ENCODE measurements around the gene UNC80. TPM values are rescaled to one million over a fixed set of nuclear protein-coding genes. Genes with fewer than 3 reads are reported as not detected.

UNC80 gene
- total and polyA plus RNA-seq, 2 of the 13 experiments (the other 11 are each of a cell fraction or from before 2014, with no cell fraction given), result not detected

DNA sequence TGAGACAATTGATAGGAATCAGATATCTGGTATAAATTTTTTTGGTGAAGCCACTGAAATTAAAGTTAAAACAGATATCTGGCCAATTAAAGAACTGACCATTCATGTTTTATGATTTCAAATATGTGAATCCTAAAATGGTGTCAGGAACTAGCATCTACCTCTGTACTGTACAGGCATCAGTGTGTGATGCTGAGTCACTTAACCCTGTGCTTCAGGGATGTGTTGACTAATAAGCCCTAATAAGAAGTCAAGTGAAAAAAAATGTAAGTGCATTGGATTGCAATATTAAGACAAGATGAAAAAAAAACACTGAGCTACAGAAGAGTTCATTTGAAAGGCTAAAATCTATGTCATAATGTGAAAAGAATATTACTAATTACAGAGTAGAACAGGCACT lies 9.1 kb upstream of the UNC80 start:
- H3K9me3 ChIP-seq (ENCODE audit: low read length), result no peaks in the 10 kb centered on the region
- H3K27ac ChIP-seq (ENCODE audit: extremely low read length, insufficient read depth, low read length), result no peak overlapping the region
- no peaks in the 10 kb centered on the region for H4K20me1 ChIP-seq (ENCODE audit: insufficient read depth, low read length)
- intact Hi-C loops (cut with micrococcal nuclease; ENCODE audit: unreplicated experiment) (no loop called here), in situ Hi-C loops (cut with HindIII; ENCODE audit: extremely low pct_ligation_motif_present, low pct_unique_long_range_greater_than_20kb) (no loop called here)
- BruUV-seq (replicated peaks), result no TSS peak
- no peaks in the 10 kb centered on the region for H3K27me3 ChIP-seq (ENCODE audit: control insufficient read depth in 1 of 2, insufficient read depth in 2 of 2, low read length in 2 of 2)
- H3K9ac ChIP-seq (ENCODE audit: insufficient read depth, low read depth, low read length), result no peak overlapping the region
- H3K4me1 ChIP-seq (ENCODE audit: insufficient read depth, low read length), result no peaks in the 10 kb centered on the region
- H3K4me2 ChIP-seq (ENCODE audit: low read depth, low read length), result no peak overlapping the region
- H3K36me3 ChIP-seq (replicated peaks in 1 of 2; ENCODE audit: control insufficient read depth in 1 of 2, insufficient read depth in 2 of 2, low read length in 2 of 2), result no peaks in the 10 kb centered on the region
- no peak for TF ChIP-seq ZFYVE20 (CRISPR knock-in tag; IDR thresholded peaks at IDR 0.05; ENCODE audit: borderline replicate concordance, low read depth)
- no peak for TF ChIP-seq ZNF816 (CRISPR knock-in tag; IDR thresholded peaks at IDR 0.05; ENCODE audit: borderline replicate concordance)
- TF ChIP-seq ZNF383 (CRISPR knock-in tag; IDR thresholded peaks at IDR 0.05; ENCODE audit: borderline replicate concordance), result no peak
- no peak for TF ChIP-seq PRPF4 (IDR thresholded peaks at IDR 0.05; ENCODE audit: low read depth, low read length, poor library complexity, severe bottlenecking)
- no peak for TF ChIP-seq HNRNPUL1 (IDR thresholded peaks at IDR 0.05; ENCODE audit: low read depth, low read length)
- FAIRE-seq (no peak), ATAC-seq (no peak), DNase-seq (ENCODE audit: low spot score) (no peak)
- ChIA-PET CTCF (ENCODE audit: low intra/inter-chr PET ratio, low total read pairs) (no interaction called here), POLR2A (no interaction called here)
- no peak overlapping the region for H2AFZ ChIP-seq (ENCODE audit: low read length)
- no peak overlapping the region for H3K4me3 ChIP-seq (replicated peaks in 1 of 3; ENCODE audit: insufficient read depth in 1 of 3, low read depth in 2 of 3, low read length in 3 of 3)
- no peaks in the 10 kb centered on the region for H3K79me2 ChIP-seq (ENCODE audit: insufficient read depth, low read length)

DNA sequence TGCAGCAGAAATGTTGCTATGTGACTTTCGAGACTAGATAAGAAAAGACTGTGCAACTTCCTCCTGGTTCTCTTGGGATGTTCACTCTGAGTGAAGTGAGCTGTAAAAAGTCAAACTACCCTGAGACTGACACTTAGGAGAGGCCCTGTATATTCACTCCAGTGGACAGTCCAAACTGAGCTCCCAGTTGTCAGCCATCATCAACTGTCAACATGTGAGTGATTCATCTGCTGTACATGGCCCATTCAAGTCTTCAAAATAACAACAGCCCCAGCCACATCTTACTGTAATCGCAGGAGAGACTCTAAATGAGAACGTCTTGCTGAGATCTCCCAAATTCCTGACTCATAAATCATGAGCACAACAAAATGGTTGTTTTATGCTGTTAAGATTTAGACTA lies 8.5 kb upstream of the UNC80 start:
- Histone ChIP-seq H3K9ac (ENCODE audit: insufficient read depth, low read depth, low read length) (no peak overlapping the region), H3K4me3 (replicated peaks in 1 of 3; ENCODE audit: insufficient read depth in 1 of 3, low read depth in 2 of 3, low read length in 3 of 3) (no peak overlapping the region), H3K4me1 (ENCODE audit: insufficient read depth, low read length) (no peaks in the 10 kb centered on the region), H3K4me2 (ENCODE audit: low read depth, low read length) (no peak overlapping the region), H4K20me1 (ENCODE audit: insufficient read depth, low read length) (no peaks in the 10 kb centered on the region), H3K27me3 (ENCODE audit: control insufficient read depth in 1 of 2, insufficient read depth in 2 of 2, low read length in 2 of 2) (no peaks in the 10 kb centered on the region), H3K36me3 (replicated peaks in 1 of 2; ENCODE audit: control insufficient read depth in 1 of 2, insufficient read depth in 2 of 2, low read length in 2 of 2) (no peaks in the 10 kb centered on the region), H3K27ac (ENCODE audit: extremely low read length, insufficient read depth, low read length) (no peak overlapping the region), H2AFZ (ENCODE audit: low read length) (no peak overlapping the region), H3K9me3 (ENCODE audit: low read length) (no peaks in the 10 kb centered on the region), H3K79me2 (ENCODE audit: insufficient read depth, low read length) (no peaks in the 10 kb centered on the region)
- DNase-seq (ENCODE audit: low spot score) (no peak), FAIRE-seq (no peak), ATAC-seq (no peak)
- ChIA-PET POLR2A (no interaction called here), CTCF (ENCODE audit: low intra/inter-chr PET ratio, low total read pairs) (no interaction called here)
- WGBS (ENCODE audit: low lambda C conversion rate), result 0% methylated on average over 3 of the region's 3 CpGs
- in situ Hi-C loops (cut with HindIII; ENCODE audit: extremely low pct_ligation_motif_present, low pct_unique_long_range_greater_than_20kb) (no loop called here), intact Hi-C loops (cut with micrococcal nuclease; ENCODE audit: unreplicated experiment) (no loop called here)
- no TSS peak for BruUV-seq (replicated peaks)
- TF ChIP-seq CC2D1A (CRISPR knock-in tag; IDR thresholded peaks at IDR 0.05) (no peak), RFXAP (CRISPR knock-in tag; IDR thresholded peaks at IDR 0.05; ENCODE audit: borderline replicate concordance) (no peak), BHLHE40 (IDR thresholded peaks at IDR 0.05; ENCODE audit: low read length) (no peak), RNF2 (conservative IDR thresholded peaks at IDR 0.05; ENCODE audit: low read depth) (no peak), TBP (CRISPR knock-in tag; IDR thresholded peaks at IDR 0.05) (no peak), NR2F1 (CRISPR knock-in tag; IDR thresholded peaks at IDR 0.05) (no peak), DNMT1 (CRISPR knock-in tag; IDR thresholded peaks at IDR 0.05) (no peak)
- TF ChIP-seq, protein P1, sequence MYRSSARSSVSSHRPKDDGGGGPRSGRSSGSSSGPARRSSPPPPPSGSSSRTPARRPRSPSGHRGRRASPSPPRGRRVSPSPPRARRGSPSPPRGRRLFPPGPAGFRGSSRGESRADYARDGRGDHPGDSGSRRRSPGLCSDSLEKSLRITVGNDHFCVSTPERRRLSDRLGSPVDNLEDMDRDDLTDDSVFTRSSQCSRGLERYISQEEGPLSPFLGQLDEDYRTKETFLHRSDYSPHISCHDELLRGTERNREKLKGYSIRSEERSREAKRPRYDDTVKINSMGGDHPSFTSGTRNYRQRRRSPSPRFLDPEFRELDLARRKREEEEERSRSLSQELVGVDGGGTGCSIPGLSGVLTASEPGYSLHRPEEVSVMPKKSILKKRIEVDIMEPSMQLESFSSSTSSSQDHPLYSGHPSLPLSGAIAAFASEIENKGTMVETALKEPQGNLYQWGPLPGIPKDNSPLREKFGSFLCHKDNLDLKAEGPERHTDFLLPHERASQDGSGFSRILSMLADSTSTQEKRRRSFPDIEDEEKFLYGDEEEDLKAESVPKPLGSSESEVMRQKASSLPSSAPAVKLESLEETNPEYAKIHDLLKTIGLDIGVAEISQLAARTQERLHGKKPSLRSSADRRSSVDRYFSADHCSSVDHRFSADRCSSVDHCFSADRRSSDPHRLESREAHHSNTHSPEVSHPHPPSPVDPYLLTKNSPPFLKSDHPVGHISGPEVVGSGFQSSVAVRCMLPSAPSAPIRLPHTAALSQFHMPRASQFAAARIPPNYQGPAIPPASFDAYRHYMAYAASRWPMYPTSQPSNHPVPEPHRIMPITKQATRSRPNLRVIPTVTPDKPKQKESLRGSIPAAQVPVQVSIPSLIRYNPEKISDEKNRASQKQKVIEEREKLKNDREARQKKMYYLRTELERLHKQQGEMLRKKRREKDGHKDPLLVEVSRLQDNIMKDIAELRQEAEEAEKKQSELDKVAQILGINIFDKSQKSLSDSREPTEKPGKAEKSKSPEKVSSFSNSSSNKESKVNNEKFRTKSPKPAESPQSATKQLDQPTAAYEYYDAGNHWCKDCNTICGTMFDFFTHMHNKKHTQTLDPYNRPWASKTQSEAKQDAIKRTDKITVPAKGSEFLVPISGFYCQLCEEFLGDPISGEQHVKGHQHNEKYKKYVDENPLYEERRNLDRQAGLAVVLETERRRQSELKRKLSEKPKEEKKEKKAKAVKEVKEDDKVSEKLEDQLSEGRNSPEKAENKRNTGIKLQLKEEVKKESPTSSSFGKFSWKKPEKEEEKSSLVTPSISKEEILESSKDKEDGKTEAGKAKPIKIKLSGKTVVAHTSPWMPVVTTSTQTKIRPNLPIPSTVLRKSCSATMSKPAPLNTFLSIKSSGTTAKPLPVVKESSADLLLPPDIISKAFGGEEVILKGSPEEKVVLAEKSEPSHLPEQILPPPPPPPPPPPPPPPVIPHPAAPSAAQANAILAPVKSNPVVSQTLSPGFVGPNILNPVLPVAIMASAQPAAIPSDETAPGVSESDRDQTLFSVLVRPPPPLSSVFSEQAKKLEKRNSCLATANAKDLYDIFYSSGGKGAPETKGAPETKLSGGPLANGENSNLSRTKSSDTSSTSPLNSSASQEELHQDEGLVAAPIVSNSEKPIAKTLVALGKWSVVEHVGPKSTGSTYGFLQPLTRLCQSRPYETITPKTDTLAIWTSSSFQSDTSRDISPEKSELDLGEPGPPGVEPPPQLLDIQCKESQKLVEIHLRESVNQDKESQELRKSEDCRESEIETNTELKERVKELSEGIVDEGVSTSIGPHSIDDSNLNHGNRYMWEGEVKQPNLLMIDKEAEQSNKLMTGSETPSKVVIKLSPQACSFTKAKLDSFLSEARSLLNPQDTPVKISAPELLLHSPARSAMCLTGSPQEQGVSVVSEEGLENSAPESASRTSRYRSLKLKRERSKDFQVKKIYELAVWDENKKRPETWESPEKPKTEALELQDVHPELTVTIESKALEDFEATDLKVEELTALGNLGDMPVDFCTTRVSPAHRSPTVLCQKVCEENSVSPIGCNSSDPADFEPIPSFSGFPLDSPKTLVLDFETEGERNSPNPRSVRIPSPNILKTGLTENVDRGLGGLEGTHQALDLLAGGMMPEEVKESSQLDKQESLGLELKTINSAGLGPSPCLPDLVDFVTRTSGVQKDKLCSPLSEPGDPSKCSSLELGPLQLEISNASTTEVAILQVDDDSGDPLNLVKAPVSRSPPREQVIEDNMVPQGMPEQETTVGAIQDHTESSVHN (CRISPR knock-in tag; IDR thresholded peaks at IDR 0.05), result no peak
